ENCODE measurements around the gene SPPL2B.
A peak's percentile ranks its signal among the peaks of the same experiment; 100 is the strongest.

SPPL2B gene

GRCh38 chr19:2324220-2324948 lies 4.1 kb upstream of the SPPL2B start:
- DNase-seq, result no peak

- DNase-seq, result no peak
Measured at GRCh38 chr19:2325281-2326046, 3.0 kb upstream of the SPPL2B start.

GRCh38 chr19:2326699-2327360 lies 1.7 kb upstream of the SPPL2B start:
- no peak for DNase-seq

- DNase-seq, result peak; percentile 57
Measured at GRCh38 chr19:2327773-2328400, 597 bp upstream of the SPPL2B start.

- DNase-seq, result no peak
Measured at GRCh38 chr19:2329149-2329478, 630 bp downstream of the SPPL2B start.

GRCh38 chr19:2329501-2329916 lies 1.0 kb downstream of the SPPL2B start:
- no peak for DNase-seq

GRCh38 chr19:2330255-2330631 lies 1.8 kb downstream of the SPPL2B start:
- no peak for DNase-seq

GRCh38 chr19:2330632-2331284 lies 2.3 kb downstream of the SPPL2B start:
- DNase-seq, result no peak

GRCh38 chr19:2331601-2332246 lies 3.2 kb downstream of the SPPL2B start:
- no peak for DNase-seq

GRCh38 chr19:2332341-2333026 lies 4.0 kb downstream of the SPPL2B start:
- no peak for DNase-seq

- no peak for DNase-seq
Measured at GRCh38 chr19:2333027-2333806, 4.7 kb downstream of the SPPL2B start.

- no peak for DNase-seq
Measured at GRCh38 chr19:2333807-2334211, 5.3 kb downstream of the SPPL2B start.

- DNase-seq, result no peak
Measured at GRCh38 chr19:2334426-2334825, 5.9 kb downstream of the SPPL2B start.

GRCh38 chr19:2334986-2335846 lies 6.7 kb downstream of the SPPL2B start:
- no peak for DNase-seq

- DNase-seq, result no peak
Measured at GRCh38 chr19:2335848-2336247, 7.4 kb downstream of the SPPL2B start.

- DNase-seq, result no peak
Measured at GRCh38 chr19:2336528-2337328, 8.2 kb downstream of the SPPL2B start.

GRCh38 chr19:2337329-2337707 lies 8.8 kb downstream of the SPPL2B start:
- no peak for DNase-seq

- DNase-seq, result no peak
Measured at GRCh38 chr19:2338055-2338615, 9.7 kb downstream of the SPPL2B start.

Measured in kidney glomerular epithelial cell (primary cell).